ENCODE measurements around the gene DDIT4L. TPM values are rescaled to one million over a fixed set of nuclear protein-coding genes. Genes with fewer than 3 reads are reported as not detected.
A peak's percentile ranks its signal among the peaks of the same experiment; 100 is the strongest.

The DDIT4L gene
- total RNA-seq, result 1 to 10 TPM in 3 of 4 donors, under 1 TPM in 1; 0.77 to 5.0 (median 3.0) TPM

GRCh38 chr4:100189820-100190642 lies at the start of gene DDIT4L:
DDIT4L (minus strand) TSS chr4:100190468; CDS start chr4:100189983, 485 bp downstream.
- no peak for TF ChIP-seq POLR2A (IDR thresholded peaks at IDR 0.05)
- TF ChIP-seq POLR2AphosphoS5 (IDR thresholded peaks at IDR 0.05), result no peak
- TF ChIP-seq CTCF (IDR thresholded peaks at IDR 0.05), result no peak
- TF ChIP-seq EP300 (IDR thresholded peaks at IDR 0.05), result no peak
- Histone ChIP-seq H3K27ac (peak within 1 kb of the TSS in 3 of 4 donors; percentile 34 to 74 (median 62)), H3K36me3 (peaks cover 0 to 3% of the 10 kb centered on the region in 2 donors), H3K27me3 (no peaks in the 10 kb centered on the region), H3K4me3 (peak within 1 kb of the TSS; percentile 70 to 82), H3K9me3 (no peaks in the 10 kb centered on the region), H3K4me1 (peaks cover 0 to 25% (median 0%) of the 10 kb centered on the region in 3 donors)
- WGBS, 2 donors (ENCODE audit: low coverage in 1 of 2), result 0% methylated on average over 3 of the region's 51 CpGs; no CpG with 5 or more reads in 1 of the 2 donors
- ATAC-seq, result peak; percentile 71

- ATAC-seq, result no peak
- no peak overlapping the region for H3K4me3 ChIP-seq
These were observed 49.7 kb upstream of the DDIT4L start for GRCh38 chr4:100240008-100240407.

GRCh38 chr4:100224721-100225120 lies 34.5 kb upstream of the DDIT4L start:
- Histone ChIP-seq H3K9me3 (peaks cover 0 to 25% (median 0%) of the 10 kb centered on the region in 3 donors), H3K27me3 (no peaks in the 10 kb centered on the region), H3K4me1 (no peaks in the 10 kb centered on the region), H3K36me3 (no peaks in the 10 kb centered on the region), H3K4me3 (no peak overlapping the region), H3K27ac (no peak overlapping the region)
- no peak for TF ChIP-seq POLR2A (IDR thresholded peaks at IDR 0.05)
- TF ChIP-seq POLR2AphosphoS5 (IDR thresholded peaks at IDR 0.05), result no peak
- no peak for TF ChIP-seq EP300 (IDR thresholded peaks at IDR 0.05)
- TF ChIP-seq CTCF (IDR thresholded peaks at IDR 0.05), result no peak
- ATAC-seq, result no peak

More at GRCh38 chr4:100240008-100240407, 49.7 kb upstream of the DDIT4L start:
- no peaks in the 10 kb centered on the region for H3K36me3 ChIP-seq
- H3K27ac ChIP-seq, result no peak overlapping the region
- no peak for TF ChIP-seq EP300 (IDR thresholded peaks at IDR 0.05)
- no peak for TF ChIP-seq POLR2A (IDR thresholded peaks at IDR 0.05)
- no peak for TF ChIP-seq CTCF (IDR thresholded peaks at IDR 0.05)
- TF ChIP-seq POLR2AphosphoS5 (IDR thresholded peaks at IDR 0.05), result no peak
- H3K9me3 ChIP-seq, result no peaks in the 10 kb centered on the region
- no peaks in the 10 kb centered on the region for H3K4me1 ChIP-seq
- WGBS, 2 donors (ENCODE audit: low coverage in 1 of 2), result 50 to 52% methylated on average over 2 of the region's 2 CpGs
- no peaks in the 10 kb centered on the region for H3K27me3 ChIP-seq

- TF ChIP-seq CTCF (IDR thresholded peaks at IDR 0.05), result no peak
- TF ChIP-seq POLR2AphosphoS5 (IDR thresholded peaks at IDR 0.05), result no peak
- no peak for TF ChIP-seq EP300 (IDR thresholded peaks at IDR 0.05)
- TF ChIP-seq POLR2A (IDR thresholded peaks at IDR 0.05), result no peak
- Histone ChIP-seq H3K27ac (no peak overlapping the region), H3K4me3 (no peak overlapping the region), H3K36me3 (no peaks in the 10 kb centered on the region), H3K4me1 (no peaks in the 10 kb centered on the region), H3K9me3 (peaks cover 0 to 25% (median 0%) of the 10 kb centered on the region in 3 donors), H3K27me3 (no peaks in the 10 kb centered on the region)
- ATAC-seq, result no peak
These were observed 33.9 kb upstream of the DDIT4L start for GRCh38 chr4:100224160-100224559.

- ATAC-seq, result no peak
- TF ChIP-seq POLR2A (IDR thresholded peaks at IDR 0.05) (no peak), POLR2AphosphoS5 (IDR thresholded peaks at IDR 0.05) (no peak), CTCF (IDR thresholded peaks at IDR 0.05) (no peak), EP300 (IDR thresholded peaks at IDR 0.05) (no peak)
- WGBS, 2 donors (ENCODE audit: low coverage in 1 of 2), result 0 to 67% methylated on average over 1 of the region's 1 CpG
These were observed 18.7 kb upstream of the DDIT4L start for GRCh38 chr4:100208964-100209363.

More at GRCh38 chr4:100208964-100209363, 18.7 kb upstream of the DDIT4L start:
- H3K27ac ChIP-seq, result no peak overlapping the region
- H3K36me3 ChIP-seq, result no peaks in the 10 kb centered on the region
- no peaks in the 10 kb centered on the region for H3K9me3 ChIP-seq
- H3K27me3 ChIP-seq, result no peaks in the 10 kb centered on the region
- no peaks in the 10 kb centered on the region for H3K4me1 ChIP-seq
- H3K4me3 ChIP-seq, result no peak overlapping the region
